HCT116 (cell line): Measurements from ENCODE around the gene FGFRL1.

ENCODE experiments used
- CBX3 ChIP-seq: IDR thresholded peaks from 2 replicates; pipeline ENCODE4 v1.6.1; 2012; ENCODE audit warnings: low read depth
- CEBPB ChIP-seq: IDR thresholded peaks from 2 replicates; pipeline ENCODE4 v1.6.1; 2012; ENCODE audit warnings: low read depth
- POLR2A ChIP-seq: IDR thresholded peaks from 2 replicates; pipeline ENCODE4 v1.7.0; 2011; ENCODE audit warnings: borderline replicate concordance; ENCODE audit not compliant: insufficient read depth, insufficient read length; ENCODE audit errors: extremely low read depth
- RAD21 ChIP-seq: IDR thresholded peaks from 2 replicates; pipeline ENCODE4 v1.6.1; 2012; ENCODE audit warnings: low read depth, mild to moderate bottlenecking
- TF ChIP-seq, protein P1 (sequence below), 3 experiments: fragments of 200-600 bp in 1 of 3; sonication (generic) in 1 of 3; IDR thresholded peaks in 2 of 3; conservative IDR thresholded peaks in 1 of 3; 2 replicates each; pipeline ENCODE4 v1.5.1; 2012 to 2017; ENCODE audit warnings: low read depth in 2 of 3, low read length in 2 of 3, antibody characterized with exemption in 1 of 3, borderline replicate concordance in 1 of 3, control low read depth in 1 of 3, mild to moderate bottlenecking in 1 of 3, mixed read lengths in 1 of 3, mixed run types in 1 of 3, moderate library complexity in 1 of 3; ENCODE audit not compliant: insufficient read depth in 1 of 3
- TF ChIP-seq, protein P2 (sequence below): IDR thresholded peaks from 2 replicates; pipeline ENCODE4 v1.6.1; 2012

DNA sequence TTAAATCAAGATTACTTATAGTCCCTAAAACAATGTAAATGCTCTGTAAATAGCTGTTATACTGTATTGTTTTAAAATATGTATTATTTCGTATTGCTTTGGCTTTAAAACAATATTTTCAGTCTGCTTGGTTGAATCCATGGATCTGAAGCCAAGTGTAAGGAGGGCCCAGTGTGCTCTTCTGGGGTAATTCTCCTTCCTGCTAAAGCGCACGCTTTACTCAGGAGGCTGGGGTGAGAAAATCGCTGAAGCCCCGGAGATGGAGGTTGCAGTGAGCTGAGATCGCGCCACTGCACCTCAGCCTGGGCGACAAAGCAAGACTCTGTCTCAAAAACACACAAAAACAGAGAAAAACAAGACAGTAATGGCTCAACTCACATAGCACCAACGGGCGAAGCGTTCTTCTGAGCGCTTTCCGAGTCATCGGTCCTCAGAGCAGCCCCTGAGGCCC lies 25.0 kb upstream of the FGFRL1 start:
- TF ChIP-seq, protein P1, sequence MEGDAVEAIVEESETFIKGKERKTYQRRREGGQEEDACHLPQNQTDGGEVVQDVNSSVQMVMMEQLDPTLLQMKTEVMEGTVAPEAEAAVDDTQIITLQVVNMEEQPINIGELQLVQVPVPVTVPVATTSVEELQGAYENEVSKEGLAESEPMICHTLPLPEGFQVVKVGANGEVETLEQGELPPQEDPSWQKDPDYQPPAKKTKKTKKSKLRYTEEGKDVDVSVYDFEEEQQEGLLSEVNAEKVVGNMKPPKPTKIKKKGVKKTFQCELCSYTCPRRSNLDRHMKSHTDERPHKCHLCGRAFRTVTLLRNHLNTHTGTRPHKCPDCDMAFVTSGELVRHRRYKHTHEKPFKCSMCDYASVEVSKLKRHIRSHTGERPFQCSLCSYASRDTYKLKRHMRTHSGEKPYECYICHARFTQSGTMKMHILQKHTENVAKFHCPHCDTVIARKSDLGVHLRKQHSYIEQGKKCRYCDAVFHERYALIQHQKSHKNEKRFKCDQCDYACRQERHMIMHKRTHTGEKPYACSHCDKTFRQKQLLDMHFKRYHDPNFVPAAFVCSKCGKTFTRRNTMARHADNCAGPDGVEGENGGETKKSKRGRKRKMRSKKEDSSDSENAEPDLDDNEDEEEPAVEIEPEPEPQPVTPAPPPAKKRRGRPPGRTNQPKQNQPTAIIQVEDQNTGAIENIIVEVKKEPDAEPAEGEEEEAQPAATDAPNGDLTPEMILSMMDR (IDR thresholded peaks at IDR 0.05 in 2 of 3, conservative IDR thresholded peaks at IDR 0.05 in 1 of 3; ENCODE audit: borderline replicate concordance in 1 of 3, insufficient read depth in 1 of 3, low read depth in 2 of 3, low read length in 2 of 3), result no peak
- TF ChIP-seq CEBPB (no peak), POLR2A (no peak), RAD21 (no peak), CBX3 (no peak)
- TF ChIP-seq, protein P2, sequence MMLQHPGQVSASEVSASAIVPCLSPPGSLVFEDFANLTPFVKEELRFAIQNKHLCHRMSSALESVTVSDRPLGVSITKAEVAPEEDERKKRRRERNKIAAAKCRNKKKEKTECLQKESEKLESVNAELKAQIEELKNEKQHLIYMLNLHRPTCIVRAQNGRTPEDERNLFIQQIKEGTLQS, result no peak
